GM20431 (cell line): ENCODE data around the gene GRB14.
"Not testable (repeated sequence)": the region's sequence is repeated elsewhere in the genome, so short reads cannot be mapped to it uniquely, and the experiment has no call there.

Experiments used
- in situ Hi-C: fragments of 300-500 bp; cut with MseI, MboI; formaldehyde crosslinking; loops from one replicate; pipeline ENCODE4 v1.15.0; 2020; ENCODE audit warnings: low sequenced_read_pairs; ENCODE audit not compliant: unreplicated experiment

Gene GRB14

DNA sequence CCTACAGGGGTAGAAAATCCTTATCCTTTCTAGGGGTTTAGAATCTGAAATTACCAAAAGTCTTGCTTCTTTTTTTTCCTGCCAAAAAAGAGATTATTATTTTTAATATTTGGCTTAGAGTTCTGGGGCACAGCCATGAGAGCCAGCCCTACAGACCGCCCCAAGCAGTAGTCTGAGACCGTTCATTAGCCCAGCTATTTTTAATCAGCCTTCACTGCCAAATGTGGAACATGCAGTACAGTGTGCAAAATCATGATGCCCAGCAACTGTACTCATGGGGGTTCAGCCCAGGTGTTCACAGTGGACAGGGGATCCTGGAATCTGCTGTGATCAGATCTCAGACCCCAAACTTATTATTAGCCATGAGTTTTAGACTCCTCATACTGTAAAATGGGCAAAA lies 60.4 kb downstream of the GRB14 start:
- in situ Hi-C loops = no loop called here

DNA sequence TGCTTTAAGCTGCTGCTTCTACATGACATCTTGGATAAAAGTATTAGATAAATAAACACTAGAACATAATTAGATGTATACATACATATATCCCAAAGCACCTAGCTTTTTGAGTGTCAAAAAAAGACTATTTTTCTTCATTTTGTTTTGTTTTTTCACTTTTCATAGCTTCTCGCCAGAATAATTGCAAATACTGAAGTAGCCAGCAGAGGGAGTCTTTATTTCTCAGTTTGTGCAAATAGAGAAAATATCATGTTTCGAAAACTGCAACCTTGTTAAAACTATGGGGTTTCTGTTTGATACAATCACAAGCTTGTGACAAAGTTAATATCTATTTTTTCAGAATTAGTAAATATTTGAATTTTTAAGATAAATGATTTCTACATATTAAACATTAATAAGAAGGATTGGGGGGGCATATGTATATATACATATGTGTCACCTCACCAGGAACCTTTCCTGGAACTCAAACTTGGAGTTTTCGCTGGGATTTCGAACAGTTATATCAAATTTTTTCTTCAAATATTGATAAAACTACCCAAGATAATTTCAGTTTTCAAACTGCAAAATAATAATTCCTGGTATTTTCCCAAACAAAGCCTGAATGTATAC lies 61.0 kb downstream of the GRB14 start:
- in situ Hi-C loops = no loop called here

DNA sequence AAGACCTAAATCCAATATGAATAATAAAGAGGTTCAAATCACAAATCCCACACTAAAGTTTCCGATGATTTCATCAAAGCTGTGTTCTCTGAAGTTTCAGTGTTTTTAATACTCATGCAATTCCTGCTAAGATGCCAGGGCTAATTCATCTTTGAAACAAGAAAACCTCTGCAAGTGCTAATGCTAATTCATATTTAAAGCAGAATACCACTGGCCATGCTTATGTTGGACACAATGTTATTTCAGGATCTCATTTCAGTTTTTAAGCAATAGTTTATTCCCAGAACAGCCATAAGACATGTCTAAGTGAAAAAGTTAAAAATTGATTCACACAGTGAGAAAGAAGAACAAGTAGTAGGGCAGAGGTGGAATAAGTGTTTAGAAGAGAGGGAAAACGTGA lies 62.8 kb downstream of the GRB14 start:
- in situ Hi-C loops = no loop called here

- in situ Hi-C loops = no loop called here
Measured at GRCh38 chr2:164554487-164554886, 66.8 kb downstream of the GRB14 start.

- in situ Hi-C loops = no loop called here
Measured at GRCh38 chr2:164551519-164551918, 69.8 kb downstream of the GRB14 start.

GRCh38 chr2:164549705-164550104 lies 71.6 kb downstream of the GRB14 start:
- in situ Hi-C loops = not testable (repeated sequence)

DNA sequence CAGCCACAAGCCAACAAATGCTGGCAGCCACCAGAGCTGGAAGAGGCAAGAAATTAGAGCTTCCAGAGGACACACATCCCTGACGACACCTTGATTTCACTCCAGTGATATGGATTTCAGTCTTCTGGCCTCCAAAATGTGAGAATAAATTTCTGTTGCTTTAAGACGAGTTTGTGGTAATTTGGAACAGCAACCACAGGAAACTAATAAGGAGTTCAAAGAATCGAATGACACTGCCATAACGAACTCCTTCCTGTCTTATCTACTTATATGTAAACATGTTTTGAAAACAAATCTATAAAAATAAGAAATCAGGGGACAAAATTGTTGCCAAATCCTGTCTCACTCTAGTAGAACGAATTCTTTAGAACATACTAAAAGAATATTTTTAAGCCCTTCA lies 75.8 kb downstream of the GRB14 start:
- in situ Hi-C loops = no loop called here

DNA sequence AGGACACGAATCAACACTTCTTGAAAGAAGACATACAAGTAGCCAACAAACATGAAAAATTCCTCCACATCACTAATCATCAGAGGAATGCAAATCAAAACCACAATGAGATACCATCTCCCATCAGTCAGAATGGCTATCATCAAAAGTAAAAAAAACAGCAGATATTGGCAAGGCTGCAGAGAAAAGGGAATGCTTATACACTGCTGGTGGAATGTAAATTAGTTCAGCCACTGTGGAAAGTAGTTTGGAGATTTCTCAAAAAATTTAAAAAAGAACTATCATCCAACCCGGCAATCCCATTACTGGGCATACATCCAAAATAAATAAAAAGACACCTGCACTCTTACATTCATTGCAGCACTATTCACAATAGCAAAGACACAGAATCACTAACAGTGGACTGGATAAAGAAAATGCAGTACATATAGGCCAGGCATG lies 78.7 kb downstream of the GRB14 start:
- in situ Hi-C loops = no loop called here

DNA sequence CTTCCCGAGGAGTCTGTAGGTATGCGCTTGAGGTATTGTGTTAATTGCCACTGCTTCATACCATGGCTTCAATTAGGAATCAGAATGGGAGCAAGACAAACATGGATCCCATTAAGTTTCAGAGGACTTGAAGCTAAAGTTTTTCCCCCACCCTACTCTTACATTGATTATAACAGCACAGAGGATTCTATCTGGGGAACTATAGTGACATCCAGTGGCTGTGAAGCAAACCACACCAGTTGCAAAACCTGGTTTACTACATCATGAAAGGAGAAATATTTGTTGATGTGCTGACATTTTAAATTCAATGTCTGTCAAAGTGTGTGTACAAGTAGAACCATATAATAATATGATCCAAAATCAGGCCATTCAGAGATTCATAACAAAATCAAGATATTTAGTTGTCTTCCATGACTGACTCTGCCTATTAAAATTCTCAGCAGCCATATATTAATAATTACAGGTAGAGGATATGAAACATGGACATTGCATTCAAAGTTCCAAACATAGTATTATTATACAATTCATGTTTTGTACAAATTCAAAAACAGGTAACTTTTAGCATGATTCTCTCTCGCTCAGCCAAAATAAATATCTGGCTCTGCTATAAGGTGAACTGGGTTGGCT lies 82.9 kb downstream of the GRB14 start:
- in situ Hi-C loops = no loop called here

DNA sequence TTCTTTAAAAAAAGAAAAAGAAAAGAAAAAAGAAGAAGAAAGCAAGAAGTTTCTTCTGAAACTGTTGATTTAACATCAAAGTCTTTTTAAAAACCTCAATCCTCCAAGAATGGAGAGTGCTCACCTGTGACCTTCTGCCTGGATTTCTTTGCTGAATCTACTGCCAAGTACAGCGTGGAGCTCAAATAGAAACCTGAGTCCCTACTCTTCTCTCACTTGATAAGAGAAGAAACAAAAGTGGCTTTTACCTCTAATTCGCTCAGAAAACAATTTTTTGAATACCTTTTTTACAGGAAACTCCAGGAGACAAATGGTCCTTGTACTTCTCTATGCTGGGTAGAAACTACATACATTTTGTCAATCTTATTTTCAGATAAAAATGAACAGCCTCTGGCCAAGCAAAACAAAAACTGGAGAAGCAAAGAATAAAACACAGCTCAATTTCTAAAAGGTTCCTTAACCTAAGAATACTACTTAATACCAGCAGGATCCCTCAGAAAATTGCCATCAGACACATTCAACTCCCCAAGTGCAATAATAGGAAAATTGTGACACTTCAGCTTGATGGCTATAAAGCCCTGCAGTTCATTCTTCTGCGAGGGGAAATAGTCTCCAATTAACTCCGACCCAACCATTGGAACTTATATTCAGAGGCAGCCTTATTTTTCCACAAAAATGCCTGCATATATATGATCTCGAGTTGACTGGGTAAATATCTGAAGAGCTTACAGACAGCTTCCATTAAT lies 85.8 kb downstream of the GRB14 start:
- in situ Hi-C loops = no loop called here

DNA sequence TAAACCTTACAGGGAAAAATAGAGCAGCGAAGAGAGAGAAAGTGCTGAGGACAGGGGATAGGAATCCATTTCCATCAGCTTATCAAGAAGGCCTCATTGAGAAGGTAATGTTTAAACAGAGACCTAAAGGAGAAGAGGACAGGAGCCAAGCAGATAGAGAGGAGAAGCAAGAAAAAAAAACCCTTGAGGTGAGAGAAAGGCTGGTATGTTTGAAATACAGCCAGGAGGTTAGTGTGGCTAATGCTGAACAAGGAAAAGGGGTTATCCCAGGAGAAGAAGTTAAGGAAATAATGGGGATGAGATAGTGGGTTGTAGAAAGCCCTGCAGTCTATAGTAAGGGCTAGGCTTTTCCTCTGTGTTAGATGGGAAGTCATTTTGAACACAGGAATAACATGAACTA lies 90.8 kb downstream of the GRB14 start:
- in situ Hi-C loops = no loop called here

DNA sequence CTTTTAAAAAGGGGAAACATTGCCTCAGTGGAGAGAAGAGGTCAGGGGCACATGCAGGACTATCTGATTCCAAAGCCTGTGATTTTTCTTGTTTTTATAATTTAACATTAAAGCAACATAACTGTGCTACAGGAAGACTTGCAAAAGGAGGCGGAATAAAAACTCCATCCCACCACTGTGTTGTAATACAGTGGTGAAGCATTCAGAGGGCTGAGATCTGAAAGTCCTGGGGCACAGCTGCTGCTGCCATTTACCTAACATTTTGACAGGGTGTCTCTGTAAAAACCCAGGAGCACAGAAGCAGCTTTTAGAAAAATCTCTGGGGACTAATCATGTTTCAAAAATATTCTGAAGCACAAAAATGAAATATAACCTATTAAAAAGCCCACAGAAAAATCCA lies 97.6 kb downstream of the GRB14 start:
- in situ Hi-C loops = no loop called here

DNA sequence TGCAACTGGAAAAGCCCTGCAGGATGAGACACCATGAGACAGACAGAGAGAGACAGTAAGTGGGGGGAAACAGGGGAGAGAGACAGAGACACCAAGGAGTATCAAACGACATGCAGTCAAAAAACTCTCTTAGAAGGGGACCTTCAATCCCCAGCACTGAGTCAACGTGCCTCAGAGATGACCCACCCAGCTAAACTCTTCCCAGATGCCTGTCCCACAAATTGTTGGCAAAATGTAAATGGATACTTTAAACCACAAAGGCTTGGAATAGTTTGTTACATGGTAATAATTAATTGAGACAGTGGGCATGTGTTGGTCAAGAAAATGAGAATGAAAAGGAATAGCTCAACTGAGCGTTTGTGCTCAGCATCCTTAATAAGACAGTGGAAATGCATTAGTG lies 98.3 kb downstream of the GRB14 start:
- in situ Hi-C loops = no loop called here

DNA sequence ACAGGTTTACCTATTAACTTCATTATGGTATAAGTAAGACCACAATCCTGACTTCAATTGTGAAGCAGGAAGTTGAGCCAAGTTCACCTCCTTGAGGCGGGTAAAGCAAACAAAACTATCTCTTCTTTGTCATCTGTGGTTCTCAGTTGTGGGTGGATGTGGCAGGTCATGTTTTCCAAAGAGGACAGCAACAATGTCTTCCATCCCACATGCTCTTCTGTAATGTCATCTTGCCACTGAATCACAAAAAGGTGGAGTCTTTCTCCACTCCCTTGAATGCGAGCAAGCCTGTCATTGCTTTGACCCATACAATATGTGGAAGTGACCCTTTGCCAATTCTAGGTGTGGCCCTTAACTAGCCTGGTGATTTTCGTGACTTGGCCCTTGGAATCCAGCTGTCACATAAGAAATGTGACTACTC lies 98.7 kb downstream of the GRB14 start:
- in situ Hi-C loops = no loop called here

- in situ Hi-C loops = no loop called here
Measured at GRCh38 chr2:164515734-164516133, 105.5 kb downstream of the GRB14 start.

GRCh38 chr2:164515030-164515429 lies 106.3 kb downstream of the GRB14 start:
- in situ Hi-C loops = no loop called here

DNA sequence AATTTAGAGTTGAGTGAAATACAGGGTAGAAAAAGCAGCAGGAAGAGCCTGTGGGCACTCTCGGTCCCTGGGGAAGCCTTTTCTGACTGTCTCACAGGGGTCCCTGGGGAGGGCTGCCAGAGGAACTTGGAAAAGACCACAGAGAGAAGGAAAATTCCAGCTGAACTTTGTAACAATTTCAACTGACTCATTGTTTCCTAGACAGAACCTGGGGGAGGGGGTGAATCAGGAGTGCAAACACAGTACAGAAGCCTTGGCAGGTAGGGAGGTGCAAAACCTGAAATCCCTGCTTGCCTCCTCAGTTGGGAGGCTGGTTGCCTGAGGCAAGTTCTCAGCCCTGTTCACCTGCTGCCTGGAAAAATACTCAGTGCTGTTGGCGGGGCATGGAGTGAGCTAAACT lies 106.8 kb downstream of the GRB14 start:
- in situ Hi-C loops = no loop called here

GRCh38 chr2:164512871-164513270 lies 108.4 kb downstream of the GRB14 start:
- in situ Hi-C loops = no loop called here

DNA sequence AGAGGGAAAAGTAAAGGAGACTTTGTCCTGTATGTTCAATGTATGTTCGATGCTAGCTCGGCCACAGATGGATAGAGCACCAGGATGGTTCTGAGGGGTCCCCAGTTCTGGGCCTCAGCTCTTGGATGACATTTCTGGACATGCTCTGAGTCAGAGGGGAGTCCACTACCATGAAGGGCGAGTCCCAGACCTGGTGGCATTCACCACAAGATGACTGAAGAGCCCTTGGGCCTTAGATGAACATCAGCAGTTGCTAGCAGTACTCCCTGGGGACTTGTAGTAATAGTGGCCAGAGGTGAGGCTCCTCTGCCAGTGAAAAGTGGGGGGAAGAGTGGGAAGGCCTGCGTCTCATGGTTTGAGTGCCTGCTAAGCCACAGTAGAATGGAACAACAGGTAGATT lies 109.5 kb downstream of the GRB14 start:
- in situ Hi-C loops = no loop called here

GRCh38 chr2:164510895-164511294 lies 110.4 kb downstream of the GRB14 start:
- in situ Hi-C loops = no loop called here

DNA sequence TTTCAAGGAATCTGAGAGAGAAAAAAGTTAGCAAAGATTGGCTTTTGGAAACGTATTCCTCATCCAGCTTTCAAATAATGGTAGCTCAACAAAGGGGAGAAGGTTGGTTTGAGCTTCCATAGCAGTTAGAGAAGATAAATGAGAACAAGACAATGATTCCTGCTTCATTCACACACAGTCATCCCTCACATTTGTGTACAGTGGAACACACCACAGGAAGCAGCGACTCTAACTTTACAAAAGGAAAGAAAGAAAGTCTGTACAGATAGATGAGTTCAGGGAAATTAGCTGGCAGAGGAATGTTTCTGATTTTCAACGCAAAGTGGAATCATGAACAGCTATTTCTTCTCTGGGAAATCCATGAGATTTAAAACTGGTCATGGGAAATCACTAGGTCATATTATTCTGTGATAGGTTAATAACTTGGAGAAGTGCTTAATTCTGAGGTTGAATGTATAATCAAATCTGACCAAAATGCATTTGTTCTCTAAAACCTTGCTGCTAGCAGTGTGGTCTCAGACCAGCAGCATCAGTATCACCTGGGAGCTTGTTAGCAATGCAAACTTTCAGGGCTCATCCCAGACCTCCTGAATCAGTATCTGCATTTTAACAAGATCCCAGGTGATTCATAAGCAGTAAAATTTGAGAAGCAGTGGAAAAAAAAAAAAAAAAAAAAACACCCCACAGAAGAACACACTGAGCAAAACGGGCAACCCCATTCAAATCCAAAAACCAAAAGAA lies 112.0 kb downstream of the GRB14 start:
- in situ Hi-C loops = no loop called here
